ENCODE measurements around the gene ALPI. TPM values are rescaled to one million over a fixed set of nuclear protein-coding genes. Genes with fewer than 3 reads are reported as not detected.

The ALPI gene
- total and polyA plus RNA-seq, 10 of the 15 experiments (the other 5 are each of a cell fraction or from before 2014, with no cell fraction given): not detected

DNA sequence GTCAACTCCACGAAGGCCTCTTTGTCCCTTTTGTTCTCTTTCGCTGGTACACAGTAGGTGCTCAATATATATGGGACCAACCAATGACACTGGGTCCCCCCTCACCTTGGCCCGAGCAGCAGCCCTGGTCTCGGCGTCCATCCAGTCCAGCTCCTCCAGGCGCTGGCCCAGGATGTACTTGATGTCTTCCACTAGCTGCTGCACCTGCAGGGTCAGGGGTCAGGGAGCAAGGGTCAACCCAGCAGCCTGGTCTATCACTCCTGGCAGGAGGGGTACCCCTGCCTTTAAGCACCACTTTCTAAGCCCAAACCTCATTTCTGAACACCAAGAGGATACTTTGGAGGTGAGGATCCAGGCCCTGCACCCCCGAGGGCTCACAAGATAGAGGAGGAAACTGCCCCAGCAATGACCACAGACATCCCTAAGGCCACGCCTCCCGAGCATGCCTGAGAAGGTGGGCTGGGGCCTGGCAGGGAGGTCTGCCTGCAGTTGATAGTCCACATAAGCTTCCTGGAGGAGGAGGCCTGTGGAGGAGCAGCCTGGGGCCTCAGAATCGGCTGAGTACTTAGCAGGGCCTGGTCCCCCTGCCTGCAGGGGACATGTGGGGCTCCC is 27.5 kb downstream of the ALPI start:
- WGBS (ENCODE audit: insufficient coverage, insufficient replicate concordance, low lambda C conversion rate, missing lambda C conversion rate): 31% methylated on average over 10 of the region's 10 CpGs
- DNase-seq (ENCODE audit: low read depth, low spot score) (no peak), FAIRE-seq (no peak), ATAC-seq (no peak)
- Histone ChIP-seq H3K36me3 (ENCODE audit: control insufficient read depth in 2 of 2, insufficient read depth in 2 of 2, low read length in 1 of 2) (no peaks in the 10 kb centered on the region), H3K9me3 (replicated peaks; ENCODE audit: control insufficient read depth, insufficient read depth, low read length) (no peaks in the 10 kb centered on the region), H3K4me2 (ENCODE audit: control insufficient read depth, insufficient read depth) (no peak overlapping the region), H3K4me1 (ENCODE audit: control insufficient read depth, insufficient read depth, low read length) (no peaks in the 10 kb centered on the region), H3K9ac (ENCODE audit: control insufficient read depth, insufficient read depth, low read length) (no peak overlapping the region), H3K27ac (ENCODE audit: control insufficient read depth, insufficient read depth) (no peak overlapping the region), H3K4me3 (no peak overlapping the region), H2AFZ (ENCODE audit: control insufficient read depth, low read depth, low read length) (no peak overlapping the region), H4K20me1 (ENCODE audit: control insufficient read depth, insufficient read depth) (no peaks in the 10 kb centered on the region), H3K79me2 (ENCODE audit: control insufficient read depth, insufficient read depth, low read length) (no peaks in the 10 kb centered on the region), H3K27me3 (replicated peaks in 1 of 2; ENCODE audit: control insufficient read depth in 2 of 2, insufficient read depth in 2 of 2, low read length in 1 of 2) (peaks cover 0 to 11% of the 10 kb centered on the region in 2 experiments; a peak in 3 of 4 replicates)
- ChIA-PET POLR2A (no interaction called here), CTCF (no interaction called here), RAD21 (ENCODE audit: unreplicated experiment) (no interaction called here), SMC1A (ENCODE audit: uncharacterized antibody, unreplicated experiment) (no interaction called here)
- intact Hi-C loops (cut with micrococcal nuclease; ENCODE audit: unreplicated experiment) (no loop called here), in situ Hi-C loops (cut with MboI) (no loop called here)
- no TSS peak for BruUV-seq (replicated peaks)
- TF ChIP-seq MEF2A (IDR thresholded peaks at IDR 0.05; ENCODE audit: insufficient read depth, low read depth, low read length): no peak
- TF ChIP-seq SUPT20H (IDR thresholded peaks at IDR 0.05; ENCODE audit: borderline replicate concordance, control insufficient read depth, low read depth, low read length): no peak
- TF ChIP-seq SIN3A (IDR thresholded peaks at IDR 0.05; ENCODE audit: low read depth, low read length): no peak
- TF ChIP-seq FOS (IDR thresholded peaks at IDR 0.05; ENCODE audit: borderline replicate concordance, extremely low read depth, insufficient read length): no peak
- TF ChIP-seq DPF2 (IDR thresholded peaks at IDR 0.05): no peak
- TF ChIP-seq TCF12 (IDR thresholded peaks at IDR 0.05; ENCODE audit: low read depth, low read length): no peak
- no peak for TF ChIP-seq TARDBP (IDR thresholded peaks at IDR 0.05; ENCODE audit: borderline replicate concordance)
- no peak for TF ChIP-seq TBL1XR1 (IDR thresholded peaks at IDR 0.05; ENCODE audit: low read depth, low read length)
- no peak for TF ChIP-seq ZSCAN29 (IDR thresholded peaks at IDR 0.05)
- TF ChIP-seq WRNIP1 (IDR thresholded peaks at IDR 0.05; ENCODE audit: borderline replicate concordance, low read depth, low read length): no peak
- TF ChIP-seq LARP7 (IDR thresholded peaks at IDR 0.05): no peak
- TF ChIP-seq, protein P1, sequence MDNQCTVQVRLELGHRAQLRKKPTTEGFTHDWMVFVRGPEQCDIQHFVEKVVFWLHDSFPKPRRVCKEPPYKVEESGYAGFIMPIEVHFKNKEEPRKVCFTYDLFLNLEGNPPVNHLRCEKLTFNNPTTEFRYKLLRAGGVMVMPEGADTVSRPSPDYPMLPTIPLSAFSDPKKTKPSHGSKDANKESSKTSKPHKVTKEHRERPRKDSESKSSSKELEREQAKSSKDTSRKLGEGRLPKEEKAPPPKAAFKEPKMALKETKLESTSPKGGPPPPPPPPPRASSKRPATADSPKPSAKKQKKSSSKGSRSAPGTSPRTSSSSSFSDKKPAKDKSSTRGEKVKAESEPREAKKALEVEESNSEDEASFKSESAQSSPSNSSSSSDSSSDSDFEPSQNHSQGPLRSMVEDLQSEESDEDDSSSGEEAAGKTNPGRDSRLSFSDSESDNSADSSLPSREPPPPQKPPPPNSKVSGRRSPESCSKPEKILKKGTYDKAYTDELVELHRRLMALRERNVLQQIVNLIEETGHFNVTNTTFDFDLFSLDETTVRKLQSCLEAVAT (IDR thresholded peaks at IDR 0.05): no peak
- no peak for TF ChIP-seq ZZZ3 (IDR thresholded peaks at IDR 0.05; ENCODE audit: control insufficient read depth, insufficient read length, low read depth)
- TF ChIP-seq STAT3 (IDR thresholded peaks at IDR 0.05; ENCODE audit: low read depth, low read length): no peak
- TF ChIP-seq MTA2 (IDR thresholded peaks at IDR 0.05; ENCODE audit: low read depth): no peak
- TF ChIP-seq, protein P2, sequence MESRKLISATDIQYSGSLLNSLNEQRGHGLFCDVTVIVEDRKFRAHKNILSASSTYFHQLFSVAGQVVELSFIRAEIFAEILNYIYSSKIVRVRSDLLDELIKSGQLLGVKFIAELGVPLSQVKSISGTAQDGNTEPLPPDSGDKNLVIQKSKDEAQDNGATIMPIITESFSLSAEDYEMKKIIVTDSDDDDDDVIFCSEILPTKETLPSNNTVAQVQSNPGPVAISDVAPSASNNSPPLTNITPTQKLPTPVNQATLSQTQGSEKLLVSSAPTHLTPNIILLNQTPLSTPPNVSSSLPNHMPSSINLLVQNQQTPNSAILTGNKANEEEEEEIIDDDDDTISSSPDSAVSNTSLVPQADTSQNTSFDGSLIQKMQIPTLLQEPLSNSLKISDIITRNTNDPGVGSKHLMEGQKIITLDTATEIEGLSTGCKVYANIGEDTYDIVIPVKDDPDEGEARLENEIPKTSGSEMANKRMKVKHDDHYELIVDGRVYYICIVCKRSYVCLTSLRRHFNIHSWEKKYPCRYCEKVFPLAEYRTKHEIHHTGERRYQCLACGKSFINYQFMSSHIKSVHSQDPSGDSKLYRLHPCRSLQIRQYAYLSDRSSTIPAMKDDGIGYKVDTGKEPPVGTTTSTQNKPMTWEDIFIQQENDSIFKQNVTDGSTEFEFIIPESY (IDR thresholded peaks at IDR 0.05): no peak
- no peak for TF ChIP-seq CBX5 (IDR thresholded peaks at IDR 0.05; ENCODE audit: low read depth)
